T-helper 2 cell treated with Interferon-gamma antibody and Interleukin-4, amounts not matched to agents 100 ng/mL and 5 ng/mL, for 36 hours (primary cell): Measurements from ENCODE around the gene SPRED3. TPM values are rescaled to one million over a fixed set of nuclear protein-coding genes. Genes with fewer than 3 reads are reported as not detected.

ENCODE experiments used
- intact Hi-C: fragments of 100-400 bp; cut with micrococcal nuclease; formaldehyde crosslinking; loops from one replicate; pipeline ENCODE4 v1.15.1; 2023
- total RNA-seq: library from RNA; stranded (reverse); gene quantifications from 2 replicates; pipeline ENCODE4 v1.2.3, GENCODE V29; 2022

The SPRED3 gene
- total RNA-seq, 1 donor from 2014 or later, result 1.9 TPM

DNA sequence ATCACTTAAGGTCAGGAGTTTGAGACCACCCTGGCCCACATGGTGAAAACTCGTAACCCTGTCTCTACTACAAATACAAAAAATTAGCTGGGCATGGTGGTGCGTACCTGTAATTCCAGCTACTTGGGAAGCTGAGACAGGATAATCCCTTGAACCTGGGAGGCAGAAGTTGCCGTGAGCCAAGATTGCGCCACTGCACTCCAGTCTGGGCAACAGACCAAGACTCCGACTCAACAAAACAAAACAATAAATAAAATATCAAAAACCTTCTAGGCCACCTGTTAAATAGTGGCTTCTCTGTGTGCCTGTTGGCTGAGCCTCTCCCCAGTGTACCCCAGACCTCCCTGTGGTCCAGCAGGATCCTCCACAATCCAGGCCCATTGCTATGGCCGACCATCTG is 17.4 kb upstream of the SPRED3 start:
- intact Hi-C loops, result no loop called here

DNA sequence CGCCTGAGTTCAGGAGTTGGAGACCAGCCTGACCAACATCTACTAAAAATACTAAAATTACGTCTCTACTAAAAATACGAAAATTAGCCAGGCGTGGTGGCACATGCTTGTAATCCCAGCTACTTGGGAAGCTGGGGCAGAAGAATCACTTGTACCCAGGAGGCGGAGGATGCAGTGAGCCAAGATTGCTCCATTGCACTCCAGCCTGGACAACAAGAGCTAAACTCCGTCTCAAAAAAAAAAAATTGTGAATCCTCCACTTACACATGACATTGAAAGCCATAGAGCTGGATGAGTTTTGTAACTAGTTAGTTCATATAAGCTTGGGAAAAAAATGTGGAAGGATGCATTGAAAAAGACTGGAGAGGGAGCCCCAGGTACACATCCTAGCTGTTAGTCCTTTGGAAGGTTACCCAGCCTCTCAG is 14.6 kb upstream of the SPRED3 start:
- intact Hi-C loops, result loop anchor here (1.0 to 2.0 kb wide), 6 partner anchors 12 to 556 kb away; partner anchors contain the start of genes FAM98C, MRPS12 and SARS2

DNA sequence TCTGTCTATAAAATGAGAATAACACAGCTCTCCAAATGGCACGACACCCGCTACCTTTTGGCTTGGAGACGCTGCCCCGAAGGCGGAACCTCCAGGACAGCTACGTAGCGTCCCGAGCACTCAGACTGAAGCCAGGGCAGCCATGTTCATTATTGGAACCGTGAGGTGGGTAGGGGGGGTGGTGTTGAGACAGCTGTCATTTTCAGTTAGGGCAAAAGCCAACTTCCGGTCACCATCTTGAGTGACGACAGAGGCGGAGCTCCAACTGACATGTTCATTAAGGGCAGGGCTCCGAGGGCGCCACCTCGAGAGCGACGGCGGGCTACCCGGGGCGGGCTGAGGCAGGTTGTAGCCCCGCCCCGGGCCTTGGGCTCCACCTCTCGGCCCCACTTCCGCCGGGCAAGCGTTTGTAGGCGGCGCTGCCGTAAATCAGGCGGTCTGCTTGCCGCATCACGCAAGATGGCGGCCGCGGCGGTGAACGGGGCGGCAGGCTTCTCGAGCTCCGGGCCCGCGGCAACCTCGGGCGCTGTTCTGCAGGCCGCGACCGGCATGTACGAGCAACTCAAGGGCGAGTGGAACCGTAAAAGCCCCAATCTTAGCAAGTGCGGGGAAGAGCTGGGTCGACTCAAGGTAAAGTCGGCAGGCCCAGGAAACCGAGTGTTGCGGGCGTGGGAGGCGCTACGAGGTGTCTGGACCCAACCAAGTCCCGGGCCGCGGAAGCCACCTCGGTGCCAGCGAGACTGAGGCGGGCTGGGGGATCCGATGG is 14.0 kb upstream of the SPRED3 start, which contains the start of gene PSMD8:
PSMD8 (plus strand) TSS at position 240 of the 766 bp plus-strand sequence; CDS start at position 271, 31 bp downstream.
- intact Hi-C loops, result loop anchor here (1.0 to 2.0 kb wide), 6 partner anchors 12 to 556 kb away; partner anchors contain the start of genes FAM98C, MRPS12 and SARS2

DNA sequence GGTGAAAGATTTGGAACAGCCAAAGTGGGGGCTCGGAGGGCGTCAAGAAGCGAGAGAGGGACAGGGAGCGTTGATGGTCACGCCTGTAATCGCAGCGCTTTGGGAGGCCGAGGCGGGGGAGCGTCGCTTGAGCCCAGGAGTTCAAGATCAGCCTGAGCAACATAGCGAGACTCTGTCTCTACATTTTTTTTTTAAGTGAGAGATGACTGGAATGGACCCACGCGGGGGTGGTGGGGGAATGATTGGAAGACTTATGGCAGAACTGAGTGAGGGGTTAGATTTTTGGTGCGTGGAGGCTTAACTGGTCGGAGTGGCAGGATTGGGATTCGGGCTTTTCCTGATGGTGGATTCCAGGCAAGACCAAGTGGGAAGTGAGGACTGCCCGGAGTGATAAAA is 13.4 kb upstream of the SPRED3 start:
- intact Hi-C loops, result loop anchor here (2.0 kb wide), 1 partner anchor 28 kb away; the partner anchor contains the start of gene FAM98C

DNA sequence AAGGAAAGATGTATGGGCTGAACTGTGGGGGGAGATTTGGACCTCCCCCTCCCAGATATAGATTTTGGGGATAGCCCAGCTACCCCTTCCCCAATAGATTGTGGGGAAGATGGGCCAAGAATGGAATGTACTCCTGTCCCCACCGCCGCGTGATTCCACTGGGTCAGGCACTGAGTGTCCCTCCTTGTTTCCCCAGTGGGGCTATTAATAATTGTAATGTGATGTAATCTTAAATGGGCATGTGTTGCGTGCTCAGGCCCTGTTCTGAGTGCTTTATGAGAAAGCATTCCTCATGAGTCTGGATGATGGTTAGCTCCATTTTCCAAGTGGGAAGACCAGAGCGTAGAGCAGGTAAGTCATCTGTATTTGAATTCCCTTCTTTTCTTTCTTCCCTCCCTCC is 12.7 kb upstream of the SPRED3 start:
- intact Hi-C loops, result loop anchor here (2.0 kb wide), 1 partner anchor 27 kb away; the partner anchor contains the start of gene FAM98C

DNA sequence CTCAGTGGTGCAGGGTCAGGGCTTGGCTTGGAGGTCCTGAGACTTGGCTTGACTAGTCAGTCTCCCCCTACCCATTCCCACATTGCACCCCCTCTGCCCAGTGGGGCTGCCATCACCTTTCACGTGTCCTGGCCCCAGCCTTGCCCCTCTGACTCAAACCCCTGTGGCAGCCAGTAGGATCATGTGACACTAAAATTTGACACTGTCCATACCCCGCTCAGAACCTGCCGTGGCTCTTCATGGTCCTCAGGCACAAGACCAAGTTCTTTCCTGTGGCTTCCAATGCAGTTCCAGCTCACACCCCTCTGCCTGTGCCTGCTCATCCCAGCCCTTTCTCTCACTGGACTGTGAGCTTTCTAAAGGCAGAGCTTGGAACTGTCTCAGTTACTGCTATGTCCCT is 11.9 kb upstream of the SPRED3 start:
- intact Hi-C loops, result no loop called here

DNA sequence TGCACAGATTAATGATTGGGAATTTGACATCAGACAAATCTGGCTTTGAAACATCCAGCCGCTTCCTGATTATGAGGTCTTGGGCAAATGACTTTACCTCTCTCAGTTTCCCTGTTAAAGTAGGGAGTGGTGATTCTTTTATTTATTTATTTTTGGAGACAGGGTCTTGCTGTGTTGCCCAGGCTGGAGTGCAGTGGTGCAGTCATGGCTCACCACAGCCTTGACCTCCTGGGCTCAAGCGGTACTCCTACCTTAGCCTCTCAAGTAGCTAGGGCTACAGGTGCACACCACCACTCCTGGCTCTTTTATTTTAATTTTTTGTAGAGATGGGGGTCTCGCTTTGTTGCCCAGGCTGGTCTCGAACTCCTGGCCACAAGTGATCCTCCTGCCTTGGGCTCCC is 11.4 kb upstream of the SPRED3 start:
- intact Hi-C loops, result no loop called here

DNA sequence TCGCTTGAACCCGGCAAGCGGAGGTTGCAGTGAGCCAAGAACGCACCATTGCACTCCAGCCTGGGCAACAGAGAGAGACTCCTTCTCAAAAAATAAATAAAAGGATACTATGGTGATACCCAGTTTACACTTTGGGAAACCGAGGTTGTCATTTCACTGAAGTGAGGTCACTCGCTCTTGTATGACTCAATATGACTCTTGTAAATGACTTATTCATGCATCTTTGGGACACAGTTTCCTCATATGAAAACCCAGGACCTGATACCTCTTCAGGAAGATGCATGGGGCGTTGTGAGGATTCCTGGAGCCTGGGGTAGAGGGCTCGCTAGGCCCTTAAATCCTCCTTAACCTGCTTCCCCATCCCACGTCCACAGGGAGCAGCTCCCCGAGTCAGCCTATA is 9.6 kb upstream of the SPRED3 start:
- intact Hi-C loops, result no loop called here

DNA sequence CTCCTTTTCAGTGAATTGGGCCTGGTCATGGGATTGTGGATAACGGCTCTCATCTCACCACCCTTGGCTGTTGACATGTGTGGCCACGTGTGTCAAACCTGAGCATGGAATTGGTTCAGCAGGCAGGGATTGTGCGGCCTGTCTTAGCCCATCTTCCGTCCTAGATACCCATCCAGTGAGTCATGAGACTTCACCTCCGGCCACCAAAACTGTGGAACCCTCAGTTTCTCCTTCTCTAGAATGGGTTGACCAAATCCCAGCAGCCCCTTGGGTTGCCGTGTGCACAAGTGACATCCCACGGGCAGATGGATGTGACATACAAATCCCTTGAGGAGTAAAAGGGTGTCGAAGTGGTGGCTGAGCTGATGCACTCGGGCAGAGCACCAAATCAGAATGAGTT is 7.4 kb upstream of the SPRED3 start:
- intact Hi-C loops, result no loop called here

DNA sequence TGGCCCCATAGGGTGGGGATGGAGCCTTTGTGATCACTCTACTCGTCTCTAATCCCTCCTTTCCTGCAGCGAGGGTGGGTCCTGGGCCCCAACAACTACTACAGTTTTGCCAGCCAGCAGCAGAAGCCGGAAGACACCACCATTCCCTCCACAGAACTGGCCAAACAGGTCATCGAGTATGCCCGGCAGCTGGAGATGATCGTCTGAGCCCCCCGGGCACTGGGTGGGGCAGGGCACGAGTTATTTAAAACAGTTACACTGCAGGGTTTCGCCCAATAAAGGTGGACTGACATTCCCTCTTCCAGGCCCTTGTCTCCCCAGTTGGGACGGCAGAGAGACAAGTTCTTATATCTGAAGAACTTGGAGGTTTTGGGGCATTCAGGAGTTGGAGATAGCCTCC is 5.3 kb upstream of the SPRED3 start:
- intact Hi-C loops, result no loop called here

DNA sequence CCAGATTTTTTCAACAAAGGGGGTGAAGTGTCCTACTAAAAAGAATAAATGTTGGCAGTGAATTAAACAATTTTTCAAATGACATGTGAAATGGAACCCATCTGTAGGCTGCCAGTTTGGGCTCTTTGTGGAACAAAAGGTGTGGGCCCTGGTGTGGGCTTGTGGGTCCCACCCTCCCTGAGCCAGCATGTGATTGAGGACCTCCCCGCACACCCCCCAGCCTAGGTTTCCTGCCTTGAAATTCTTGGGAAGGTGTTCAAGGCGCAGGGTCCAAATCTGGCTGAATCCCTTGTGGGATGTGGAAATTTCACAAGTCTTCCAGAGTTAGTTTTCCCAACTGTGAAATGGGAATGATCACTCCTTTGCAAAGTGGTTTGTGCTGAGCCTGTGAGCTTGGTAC is 4.8 kb upstream of the SPRED3 start:
- intact Hi-C loops, result no loop called here

DNA sequence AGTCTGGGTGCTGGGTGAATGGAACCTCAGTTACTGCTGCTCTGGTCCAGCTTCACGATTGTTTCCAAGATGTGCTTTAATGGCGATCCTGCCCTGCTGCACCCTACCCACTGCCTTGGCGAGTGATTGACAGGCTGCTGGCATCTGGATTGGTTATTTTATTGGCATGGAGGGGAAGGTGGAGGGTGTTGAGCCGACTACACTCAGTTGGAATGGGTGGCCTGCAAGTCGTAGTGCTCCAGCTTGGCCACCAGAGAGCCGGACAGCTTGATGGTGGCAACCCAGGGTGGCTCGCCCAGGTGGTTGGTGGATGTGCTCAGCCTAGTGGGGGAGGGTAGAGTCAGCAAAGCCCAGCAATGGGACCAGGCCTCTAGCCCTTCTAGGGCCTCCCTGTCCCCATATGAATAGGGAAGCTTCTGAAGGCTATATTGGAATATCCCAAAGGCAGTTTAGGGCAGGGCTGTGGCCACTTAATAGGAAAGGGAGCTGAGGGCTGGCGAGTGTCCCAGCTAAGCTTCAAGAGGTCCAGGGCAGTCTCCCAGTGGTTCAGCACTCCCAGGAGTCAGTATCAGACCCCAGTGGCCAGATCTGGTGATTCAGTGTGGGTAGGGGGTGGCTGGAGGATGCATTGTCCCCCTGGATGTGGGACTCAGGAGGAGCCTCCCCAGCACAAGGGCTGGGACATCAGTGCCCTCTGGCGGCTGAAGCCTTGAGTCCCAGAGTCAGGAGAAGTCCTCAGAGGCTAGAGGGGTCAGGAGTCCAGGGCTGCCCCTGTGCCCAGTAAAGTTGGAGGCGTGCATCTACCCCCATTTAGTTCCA is 4.1 kb upstream of the SPRED3 start:
- intact Hi-C loops, result loop anchor here (5.0 kb wide), 1 partner anchor 47 kb away; the partner anchor contains the start of gene CATSPERG

DNA sequence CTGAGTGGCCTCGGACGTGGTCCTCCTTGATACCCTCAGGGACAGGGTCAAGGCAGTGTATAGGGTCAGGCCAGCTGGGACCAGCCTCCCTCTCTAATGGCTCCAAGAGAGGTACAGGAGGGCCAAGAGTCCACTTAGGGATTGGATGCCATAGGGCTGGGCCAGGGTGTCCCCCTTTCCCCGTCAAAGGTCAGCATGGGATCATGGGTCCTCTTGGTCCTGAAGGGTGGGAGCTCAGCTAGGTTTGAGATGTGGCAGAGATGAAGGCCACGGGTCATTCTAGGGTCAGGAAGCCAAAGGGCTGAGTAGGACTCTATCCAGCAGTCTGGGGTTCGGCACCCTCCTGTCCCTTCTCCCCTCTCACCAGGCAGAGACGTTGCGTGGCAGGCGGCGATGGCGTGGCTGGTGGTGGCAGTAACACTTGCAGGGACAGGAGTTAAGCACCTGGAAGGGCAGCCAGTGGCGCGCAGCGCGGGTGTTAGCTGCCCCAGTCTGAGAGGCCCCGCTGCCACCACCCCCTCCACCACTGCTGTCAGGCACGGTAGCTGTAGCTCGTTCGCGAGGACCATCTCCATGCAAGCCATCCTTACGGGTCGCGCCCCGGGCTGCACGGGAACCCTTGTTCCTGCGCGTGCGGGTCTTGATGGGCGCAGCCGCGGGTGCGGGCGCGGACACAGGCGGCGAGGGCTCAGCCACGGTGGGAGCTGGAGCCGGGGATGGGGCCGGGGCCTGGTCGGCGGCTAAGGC is 3.3 kb upstream of the SPRED3 start:
- intact Hi-C loops, result loop anchor here (5.0 kb wide), 1 partner anchor 48 kb away; the partner anchor contains the start of gene CATSPERG

DNA sequence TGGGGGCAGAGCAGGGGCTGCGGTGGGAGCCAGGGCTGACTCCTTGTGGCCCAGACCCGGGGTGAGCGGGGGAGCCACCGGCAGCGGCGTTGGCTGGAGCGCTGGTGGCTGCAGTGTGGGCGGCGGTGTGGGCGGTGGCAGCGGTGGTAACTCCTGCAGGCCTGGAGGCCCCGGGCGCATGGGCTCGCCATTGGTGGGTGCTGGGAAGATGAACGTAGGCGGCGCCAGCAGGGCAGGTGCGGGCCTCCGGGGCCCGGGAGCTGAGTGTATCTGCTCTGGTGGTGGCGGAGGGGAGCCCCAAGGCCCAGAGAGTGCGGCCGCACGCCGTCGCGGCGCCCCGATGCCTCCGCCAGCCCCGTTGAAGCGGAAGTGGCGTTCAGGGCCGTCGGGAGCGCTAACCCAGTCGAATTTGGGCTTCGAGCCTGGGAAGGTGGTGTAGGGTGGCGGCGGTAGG is 2.7 kb upstream of the SPRED3 start:
- intact Hi-C loops, result loop anchor here (5.0 kb wide), 1 partner anchor 49 kb away; the partner anchor contains the start of gene CATSPERG

DNA sequence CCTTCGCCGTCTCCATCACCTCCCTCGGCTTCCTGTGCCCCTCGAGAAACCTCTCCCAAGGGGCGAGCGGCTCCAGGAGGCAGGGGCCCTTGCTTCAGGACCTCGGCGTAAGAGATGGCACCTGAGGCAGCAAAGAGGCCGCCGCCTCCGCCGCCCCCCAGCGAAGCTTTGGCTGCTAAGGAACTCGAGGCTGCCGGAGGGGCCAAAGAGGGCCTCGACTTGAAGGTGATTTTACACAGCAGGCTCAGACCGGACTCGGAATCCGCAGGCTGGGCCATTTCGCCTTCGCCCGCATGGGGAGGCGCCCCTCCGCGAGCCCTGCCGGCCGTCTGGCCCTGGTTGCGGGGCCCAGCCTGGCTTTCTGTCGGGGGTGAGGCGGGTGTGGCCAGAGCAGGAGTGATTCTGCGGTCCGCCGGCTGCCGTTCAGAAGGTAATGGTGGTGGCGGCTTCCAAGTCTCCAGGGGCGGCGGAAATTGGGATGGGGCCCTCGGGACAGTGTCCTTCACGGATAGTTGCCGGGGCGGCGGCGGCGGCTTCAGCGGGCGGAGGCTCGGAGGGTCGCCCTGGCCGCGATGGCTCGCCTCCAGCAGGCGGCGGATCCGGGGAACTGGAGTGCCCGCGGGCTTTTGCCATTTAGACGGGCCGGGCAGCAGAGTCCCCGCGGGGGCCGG is 2.1 kb upstream of the SPRED3 start:
- intact Hi-C loops, result loop anchor here (5.0 kb wide), 1 partner anchor 49 kb away; the partner anchor contains the start of gene CATSPERG

DNA sequence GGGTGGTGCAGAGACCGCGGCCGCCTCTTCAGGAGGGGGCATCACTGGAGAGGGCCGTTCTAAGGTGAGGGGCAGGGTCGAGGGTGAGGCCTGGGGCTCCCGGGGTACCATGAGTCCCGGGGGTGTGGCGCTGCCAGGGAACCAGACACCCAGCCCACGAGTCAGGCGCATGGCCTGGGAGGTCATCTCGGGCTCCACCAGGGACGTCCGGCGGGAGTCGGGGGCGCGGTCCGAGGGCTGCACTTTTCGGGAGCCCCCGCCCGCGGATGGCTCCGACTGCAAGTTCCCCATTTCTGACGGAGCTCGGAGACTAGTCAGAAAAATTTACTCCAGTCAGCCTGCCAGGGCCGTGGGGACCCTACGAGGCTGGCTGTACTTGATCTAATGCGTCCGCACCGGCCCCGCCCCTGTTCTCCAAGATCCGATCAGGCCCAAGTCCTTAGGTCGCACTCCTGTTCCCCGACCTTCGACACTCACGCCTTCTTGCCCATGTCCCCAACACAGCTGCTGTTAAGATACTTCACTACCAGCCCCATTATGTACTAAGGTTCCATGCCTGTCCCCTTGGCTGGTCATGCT is 1.4 kb upstream of the SPRED3 start:
- intact Hi-C loops, result loop anchor here (1.0 to 5.0 kb wide), 2 partner anchors 13 to 50 kb away; partner anchors contain the start of genes CATSPERG and PSMD8

DNA sequence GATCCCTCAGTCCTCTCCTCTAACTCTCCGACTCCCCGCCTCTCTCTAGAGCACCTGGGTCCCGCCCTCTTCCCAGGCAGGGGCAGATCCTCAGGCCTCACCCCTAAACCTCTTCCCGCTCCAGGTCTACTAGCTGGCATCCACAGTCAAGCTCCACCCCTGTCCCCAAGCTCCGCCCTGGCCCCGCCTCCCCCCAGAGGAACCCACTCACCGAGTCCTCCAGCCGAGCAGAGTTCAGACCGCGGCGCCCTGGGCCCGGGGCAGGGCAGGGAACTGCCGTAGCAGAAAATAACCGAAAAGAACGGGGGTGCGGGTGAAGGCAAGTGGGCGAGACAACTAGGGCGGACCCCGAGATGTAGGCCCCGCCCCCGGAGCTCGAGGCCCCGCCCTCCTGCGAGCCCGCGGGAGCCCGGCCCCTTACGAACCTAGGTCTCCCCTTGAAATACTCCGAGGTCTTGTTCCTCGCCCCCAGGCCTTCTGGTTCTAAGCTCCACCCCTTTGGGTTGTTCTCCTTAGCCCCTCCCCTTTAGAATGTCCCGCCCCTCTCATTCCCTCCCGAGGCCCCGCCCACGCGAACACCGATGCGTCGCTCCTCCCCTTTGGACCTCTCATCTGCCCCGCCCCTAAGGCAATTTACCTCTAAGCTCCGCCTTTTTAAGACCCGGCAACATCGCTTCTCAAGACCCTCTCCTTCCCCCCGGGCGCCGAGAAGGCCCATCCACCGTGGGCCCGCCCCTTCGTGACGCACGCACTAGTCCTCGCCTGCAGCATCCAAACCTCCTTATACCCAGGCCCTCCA is 748 bp upstream of the SPRED3 start, which contains the start of gene GGN:
GGN (minus strand) TSS at position 485 of the 799 bp plus-strand sequence. CDS start 773 bp downstream, outside the sequence.
- intact Hi-C loops, result loop anchor here (1.0 to 5.0 kb wide), 4 partner anchors 13 to 50 kb away; partner anchors contain the start of genes CATSPERG, FAM98C and PSMD8

DNA sequence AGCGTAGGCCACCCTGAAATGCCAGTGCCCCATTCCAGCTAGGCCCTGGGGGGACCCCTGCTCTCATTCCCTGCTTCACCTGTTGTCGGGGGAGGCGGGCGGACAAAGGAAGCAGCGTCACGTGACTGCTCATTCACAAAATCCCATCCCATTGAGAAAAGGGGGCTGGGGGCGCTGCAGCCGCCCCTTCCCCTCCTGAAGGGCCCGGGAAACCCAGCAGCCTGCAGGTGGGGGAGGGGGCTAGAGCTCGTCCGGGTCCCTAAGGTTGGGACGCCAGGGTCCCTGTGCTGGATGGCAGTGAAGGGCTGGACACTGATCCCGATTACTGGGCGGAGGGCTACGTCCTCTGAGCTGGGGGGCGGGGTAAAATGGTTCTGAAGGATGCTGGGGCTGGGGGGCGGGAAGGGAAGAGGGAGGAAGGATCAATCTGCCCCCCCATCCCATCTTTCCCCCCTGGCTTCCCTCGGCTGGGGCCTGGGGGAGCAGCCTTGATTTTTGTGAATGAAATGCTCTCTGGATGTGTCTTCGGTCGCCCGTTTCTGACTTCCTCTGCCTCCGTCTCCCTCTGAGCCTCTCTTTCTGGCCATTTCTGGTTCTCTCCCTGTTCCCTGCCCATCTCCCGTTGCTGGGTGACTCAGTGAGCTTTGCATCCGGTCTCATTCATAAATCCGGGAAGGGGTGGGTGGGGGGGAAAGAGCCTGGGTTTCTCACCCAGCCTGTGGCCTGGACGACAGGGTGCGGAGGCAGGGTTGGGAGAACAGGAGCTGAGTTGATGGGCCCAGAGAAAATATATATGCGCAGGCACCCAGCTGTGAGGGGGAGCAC is 816 bp downstream of the SPRED3 start:
- intact Hi-C loops, result loop anchor here (2.0 to 5.0 kb wide), 3 partner anchors 13 to 52 kb away; partner anchors contain the start of genes CATSPERG and FAM98C
